Spleen (tissue), 11 donors: ENCODE data around the gene VASN. TPM values are rescaled to one million over a fixed set of nuclear protein-coding genes. Genes with fewer than 3 reads are reported as not detected.

Experiments
- DNase-seq: peaks from one replicate; pipeline ENCODE4 v3.0.0-alpha.2; 2020
- H3K27ac ChIP-seq, 8 donors: fragments of 200-600 bp; sonication (generic) in 7 of 8; 1 replicate in 4 of 8; 2 replicates in 4 of 8; pipeline versions ENCODE4 v1.5.0 to v1.8.0; 2016 to 2021; ENCODE audit warnings: inconsistent platforms in 4 of 8, mild to moderate bottlenecking in 4 of 8, moderate library complexity in 1 of 8
- H3K27me3 ChIP-seq, 7 donors: fragments of 200-600 bp; sonication (generic) in 6 of 7; replicated peaks in 1 of 7; 1 replicate in 4 of 7; 2 replicates in 3 of 7; pipeline versions ENCODE4 v1.5.0 to v1.8.0; 2016 to 2021; ENCODE audit warnings: inconsistent platforms in 3 of 7, mild to moderate bottlenecking in 1 of 7
- H3K36me3 ChIP-seq, 6 donors: fragments of 200-600 bp; sonication (generic) in 5 of 6; 1 replicate in 4 of 6; 2 replicates in 2 of 6; pipeline versions ENCODE4 v1.5.0 to v1.8.0; 2016 to 2021; ENCODE audit warnings: inconsistent platforms in 2 of 6
- H3K4me1 ChIP-seq, 6 donors: fragments of 200-600 bp; sonication (generic) in 5 of 6; 1 replicate in 3 of 6; 2 replicates in 3 of 6; pipeline versions ENCODE4 v1.5.0 to v1.8.0; 2016 to 2021; ENCODE audit warnings: inconsistent platforms in 3 of 6
- H3K4me3 ChIP-seq, 8 donors: fragments of 200-600 bp; sonication (generic) in 7 of 8; 1 replicate in 4 of 8; 2 replicates in 4 of 8; pipeline versions ENCODE4 v1.5.0 to v1.8.0; 2016 to 2021; ENCODE audit warnings: inconsistent platforms in 4 of 8, mild to moderate bottlenecking in 4 of 8, moderate library complexity in 2 of 8
- H3K9me3 ChIP-seq, 8 donors: fragments of 200-600 bp; sonication (generic) in 7 of 8; 1 replicate in 4 of 8; 2 replicates in 4 of 8; pipeline versions ENCODE4 v1.5.0 to v1.8.0; 2016 to 2021; ENCODE audit warnings: inconsistent platforms in 4 of 8
- POLR2A ChIP-seq, 3 donors: fragments of 450-650 bp; IDR thresholded peaks; one replicate each; pipeline ENCODE4 v1.5.1; 2017; ENCODE audit warnings: antibody characterized with exemption in 3 of 3, mild to moderate bottlenecking in 1 of 3
- POLR2AphosphoS5 ChIP-seq, 3 donors: sonication (generic); formaldehyde crosslinking; IDR thresholded peaks; one replicate each; pipeline ENCODE4 v1.5.1; 2017; ENCODE audit warnings: antibody characterized with exemption in 3 of 3
- WGBS, 5 donors: extraction: QIAGEN DNeasy Blood & Tissue Kit in 3 of 5; methylation state at CpG; one replicate each; pipeline versions ENCODE4 v1.1.5 to v1.1.7; 2013 to 2018; 5-methylcytosine and 5-hydroxymethylcytosine counted together
- intact Hi-C: fragments of 100-400 bp; cut with DNase I; formaldehyde crosslinking; loops from one replicate; pipeline ENCODE4 v1.15.0; 2023; ENCODE audit warnings: low total_unique reads
- polyA plus RNA-seq, 3 donors: library from polyadenylated mRNA; stranded (reverse); fragments of 200-250 nt; gene quantifications; one replicate each; pipeline ENCODE4 v1.2.1, GENCODE V29; 2013
- total RNA-seq, 7 donors: library from RNA; depleted of rRNA in 3 of 7; stranded (reverse); fragments of >200 nt in 3 of 7; fragmentation: NEBNext Ultra II Directional in 4 of 7; extraction: Animal tissue kit (Norgen Biotek cat#: 25700) in 4 of 7; gene quantifications; one replicate each; pipeline versions ENCODE4 v1.1.0 to v1.2.1, GENCODE V29; 2016 to 2021
- TF ChIP-seq, protein P1 (sequence below), 11 experiments: fragments of 200-600 bp in 7 of 11; fragments of 450-650 bp in 4 of 11; sonication (generic) in 4 of 11; IDR thresholded peaks in 8 of 11; conservative IDR thresholded peaks in 3 of 11; 1 replicate in 7 of 11; 2 replicates in 4 of 11; pipeline versions ENCODE4 v1.4.0 to v1.8.0; 2016 to 2021; ENCODE audit warnings: antibody characterized with exemption in 11 of 11, inconsistent platforms in 4 of 11, mild to moderate bottlenecking in 1 of 11
- donor health status: healthy with polysubstance abuse.
- donor health status: DM: no; HTN: no; CAD: no; lungs with moderate emphysema.
- donor health status: DM: no; HTN: no; CAD: no.
- donor health status: Bipolar disorder and iron deficiency.
- donor health status: healthy.
- donor health status: DM: no; HTN: no; CAD: no.
- donor health status: DM: yes; HTN: yes; CAD: no.

VASN gene
- total and polyA plus RNA-seq, 10 donors: 2.0 to 24.9 (median 11.2) TPM

DNA sequence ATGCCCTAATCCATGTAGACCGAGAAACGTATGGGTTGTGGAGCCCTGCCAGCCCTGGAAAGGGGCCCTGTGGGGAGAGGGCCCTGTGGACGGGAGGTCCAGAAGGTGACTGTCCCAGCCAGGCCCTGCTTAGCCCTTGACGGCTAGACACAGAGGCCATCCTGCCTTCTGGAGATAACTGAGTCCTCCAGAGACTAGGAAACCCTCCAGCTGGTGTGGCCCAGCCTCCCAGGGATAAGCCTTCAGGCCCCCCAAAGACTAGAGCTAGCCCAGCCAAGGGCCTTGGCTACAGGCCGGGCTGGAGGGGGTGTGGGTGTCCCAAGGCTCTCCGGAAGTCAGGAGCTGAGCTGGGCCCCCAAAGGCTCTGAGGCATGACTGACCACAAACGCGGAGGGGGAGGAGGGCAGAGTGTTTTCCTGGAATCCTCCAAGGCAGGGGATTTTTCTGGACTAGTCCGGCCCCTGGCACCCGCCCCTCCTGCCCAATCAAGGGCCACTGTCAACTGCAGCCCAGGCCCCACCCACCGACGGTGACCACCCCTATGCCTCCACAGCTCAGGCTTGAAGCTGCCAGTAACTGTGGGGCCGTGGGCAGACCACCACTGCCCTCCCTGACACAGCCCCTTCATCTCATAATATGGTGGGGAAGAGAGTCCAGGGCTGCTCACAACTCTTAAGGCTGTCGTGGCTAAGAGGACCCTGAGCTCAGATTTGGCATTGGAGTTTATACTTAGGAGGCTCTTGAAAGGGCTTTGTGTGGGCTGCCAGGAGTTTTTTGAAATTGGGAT lies 885 bp upstream of the VASN start:
- Histone ChIP-seq H3K27me3 (no peaks in the 10 kb centered on the region), H3K9me3 (no peaks in the 10 kb centered on the region), H3K4me3 (peak overlapping the region in 3 of 8 donors; percentile 52 to 77 (median 69)), H3K36me3 (peaks cover 0 to 62% (median 8%) of the 10 kb centered on the region in 6 donors), H3K27ac (peak overlapping the region; percentile 46 to 86 (median 82)), H3K4me1 (peaks cover 26 to 91% (median 56%) of the 10 kb centered on the region in 6 donors)
- WGBS, 5 donors: 65 to 88% (median 77%) methylated on average over 5 to 14 of the region's 14 CpGs
- peak; percentile 85 for DNase-seq
- TF ChIP-seq POLR2A (IDR thresholded peaks at IDR 0.05): no peak
- TF ChIP-seq, protein P1, sequence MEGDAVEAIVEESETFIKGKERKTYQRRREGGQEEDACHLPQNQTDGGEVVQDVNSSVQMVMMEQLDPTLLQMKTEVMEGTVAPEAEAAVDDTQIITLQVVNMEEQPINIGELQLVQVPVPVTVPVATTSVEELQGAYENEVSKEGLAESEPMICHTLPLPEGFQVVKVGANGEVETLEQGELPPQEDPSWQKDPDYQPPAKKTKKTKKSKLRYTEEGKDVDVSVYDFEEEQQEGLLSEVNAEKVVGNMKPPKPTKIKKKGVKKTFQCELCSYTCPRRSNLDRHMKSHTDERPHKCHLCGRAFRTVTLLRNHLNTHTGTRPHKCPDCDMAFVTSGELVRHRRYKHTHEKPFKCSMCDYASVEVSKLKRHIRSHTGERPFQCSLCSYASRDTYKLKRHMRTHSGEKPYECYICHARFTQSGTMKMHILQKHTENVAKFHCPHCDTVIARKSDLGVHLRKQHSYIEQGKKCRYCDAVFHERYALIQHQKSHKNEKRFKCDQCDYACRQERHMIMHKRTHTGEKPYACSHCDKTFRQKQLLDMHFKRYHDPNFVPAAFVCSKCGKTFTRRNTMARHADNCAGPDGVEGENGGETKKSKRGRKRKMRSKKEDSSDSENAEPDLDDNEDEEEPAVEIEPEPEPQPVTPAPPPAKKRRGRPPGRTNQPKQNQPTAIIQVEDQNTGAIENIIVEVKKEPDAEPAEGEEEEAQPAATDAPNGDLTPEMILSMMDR (IDR thresholded peaks at IDR 0.05 in 8 of 11, conservative IDR thresholded peaks at IDR 0.05 in 3 of 11): no peak
- TF ChIP-seq POLR2AphosphoS5 (IDR thresholded peaks at IDR 0.05): peak; percentile 56 to 76 (median 71)
- intact Hi-C loops: no loop called here

- peak overlapping the region; percentile 40 to 77 (median 52) for H3K4me3 ChIP-seq
- intact Hi-C loops: no loop called here
Observed at GRCh38 chr16:4372001-4372577, 441 bp downstream of the VASN start.

DNA sequence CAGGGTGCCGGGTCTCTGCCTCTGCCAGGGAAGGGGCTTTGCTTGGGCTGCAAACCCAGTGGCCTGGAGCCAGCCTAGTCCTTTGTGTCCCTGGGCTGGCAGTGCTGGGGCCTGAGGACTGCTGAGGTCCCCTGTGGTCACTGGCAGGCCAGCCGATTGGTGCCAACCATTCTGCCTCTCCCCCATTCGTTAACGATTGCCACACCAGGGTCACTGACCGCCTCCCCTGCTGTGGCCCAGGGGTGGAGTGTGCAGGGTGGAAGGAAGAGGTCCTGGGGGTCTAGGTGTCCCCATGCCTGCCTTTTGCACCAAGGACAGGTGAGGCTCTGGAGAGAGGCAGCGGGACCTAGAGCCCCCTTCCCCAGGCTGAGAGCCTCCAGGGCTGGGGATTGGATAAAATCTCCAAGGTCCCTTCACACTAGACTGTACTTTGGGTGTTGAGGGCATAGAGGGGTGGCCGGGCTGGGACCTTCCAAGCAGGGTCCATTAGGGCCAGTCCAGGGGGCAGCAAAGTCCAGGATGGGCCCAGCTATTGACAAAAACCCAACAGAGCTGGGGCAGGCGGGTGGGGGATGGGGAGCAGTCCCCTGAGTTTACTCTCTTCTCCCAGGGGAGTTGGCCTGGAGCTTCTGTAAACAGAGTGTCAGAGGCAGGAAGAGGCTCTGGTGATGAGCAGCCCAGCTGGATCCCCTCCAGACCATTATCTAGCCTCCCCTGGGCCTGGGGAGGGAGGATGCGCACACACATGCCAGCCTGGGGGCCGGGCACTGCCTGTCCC lies 1.1 kb downstream of the VASN start:
- Histone ChIP-seq H3K9me3 (no peaks in the 10 kb centered on the region), H3K4me1 (peaks cover 26 to 99% (median 64%) of the 10 kb centered on the region in 6 donors), H3K27me3 (no peaks in the 10 kb centered on the region), H3K4me3 (peak overlapping the region; percentile 40 to 77 (median 52)), H3K36me3 (peaks cover 0 to 62% (median 0%) of the 10 kb centered on the region in 6 donors), H3K27ac (peak overlapping the region; percentile 27 to 86 (median 82))
- 60 to 71% (median 68%) methylated on average over 6 to 10 of the region's 10 CpGs for WGBS, 5 donors
- intact Hi-C loops: no loop called here
- DNase-seq: peak; percentile 71
- TF ChIP-seq POLR2AphosphoS5 (IDR thresholded peaks at IDR 0.05) (peak; percentile 20 to 58 (median 30)), POLR2A (IDR thresholded peaks at IDR 0.05) (no peak)
- TF ChIP-seq, protein P1 (IDR thresholded peaks at IDR 0.05 in 8 of 11, conservative IDR thresholded peaks at IDR 0.05 in 3 of 11): no peak

More at GRCh38 chr16:4372001-4372577, 441 bp downstream of the VASN start:
- 7 to 34% (median 13%) methylated on average over 3 to 43 of the region's 43 CpGs; no CpG with 5 or more reads in 1 of the 5 donors for WGBS, 5 donors
- DNase-seq: no peak
- H3K27ac ChIP-seq: peak overlapping the region; percentile 28 to 86 (median 82)
- H3K36me3 ChIP-seq: peaks cover 0 to 62% (median 3%) of the 10 kb centered on the region in 6 donors
- no peaks in the 10 kb centered on the region for H3K27me3 ChIP-seq
- peaks cover 26 to 94% (median 61%) of the 10 kb centered on the region in 6 donors for H3K4me1 ChIP-seq
- no peaks in the 10 kb centered on the region for H3K9me3 ChIP-seq
- TF ChIP-seq POLR2AphosphoS5 (IDR thresholded peaks at IDR 0.05) (no peak), POLR2A (IDR thresholded peaks at IDR 0.05) (no peak)
- TF ChIP-seq, protein P1 (IDR thresholded peaks at IDR 0.05 in 8 of 11, conservative IDR thresholded peaks at IDR 0.05 in 3 of 11): no peak
